ENCODE measurements around the gene ZNF827. TPM values are rescaled to one million over a fixed set of nuclear protein-coding genes. Genes with fewer than 3 reads are reported as not detected.

ZNF827 gene
- total RNA-seq, 1 donor from 2014 or later, result 19.0 TPM

DNA sequence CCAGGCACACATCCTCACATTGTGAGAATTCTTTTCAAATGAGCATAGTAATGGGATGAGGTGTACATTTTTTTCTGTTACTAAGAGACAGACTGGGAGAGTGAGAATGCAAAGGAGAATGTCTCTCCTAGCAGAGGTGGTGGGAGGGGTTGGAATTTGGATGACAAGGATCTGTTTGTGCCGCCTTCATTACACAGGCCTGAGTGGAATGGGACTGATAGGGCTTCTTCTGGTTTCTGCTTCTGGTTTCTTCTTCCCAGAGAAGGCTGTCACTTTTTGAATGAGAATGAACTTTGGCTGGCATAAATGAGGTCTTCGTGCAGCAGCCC is 203.3 kb downstream of the ZNF827 start:
- Histone ChIP-seq H3K36me3 (no peaks in the 10 kb centered on the region), H3K4me3 (no peak overlapping the region), H3K27me3 (ENCODE audit: low read depth) (no peaks in the 10 kb centered on the region), H3K27ac (replicated peaks) (peak overlapping the region; percentile 98), H3K4me1 (peaks cover 60% of the 10 kb centered on the region), H3K9me3 (replicated peaks) (no peaks in the 10 kb centered on the region)
- intact Hi-C loops (cut with micrococcal nuclease), result no loop called here
- TF ChIP-seq, protein P1, sequence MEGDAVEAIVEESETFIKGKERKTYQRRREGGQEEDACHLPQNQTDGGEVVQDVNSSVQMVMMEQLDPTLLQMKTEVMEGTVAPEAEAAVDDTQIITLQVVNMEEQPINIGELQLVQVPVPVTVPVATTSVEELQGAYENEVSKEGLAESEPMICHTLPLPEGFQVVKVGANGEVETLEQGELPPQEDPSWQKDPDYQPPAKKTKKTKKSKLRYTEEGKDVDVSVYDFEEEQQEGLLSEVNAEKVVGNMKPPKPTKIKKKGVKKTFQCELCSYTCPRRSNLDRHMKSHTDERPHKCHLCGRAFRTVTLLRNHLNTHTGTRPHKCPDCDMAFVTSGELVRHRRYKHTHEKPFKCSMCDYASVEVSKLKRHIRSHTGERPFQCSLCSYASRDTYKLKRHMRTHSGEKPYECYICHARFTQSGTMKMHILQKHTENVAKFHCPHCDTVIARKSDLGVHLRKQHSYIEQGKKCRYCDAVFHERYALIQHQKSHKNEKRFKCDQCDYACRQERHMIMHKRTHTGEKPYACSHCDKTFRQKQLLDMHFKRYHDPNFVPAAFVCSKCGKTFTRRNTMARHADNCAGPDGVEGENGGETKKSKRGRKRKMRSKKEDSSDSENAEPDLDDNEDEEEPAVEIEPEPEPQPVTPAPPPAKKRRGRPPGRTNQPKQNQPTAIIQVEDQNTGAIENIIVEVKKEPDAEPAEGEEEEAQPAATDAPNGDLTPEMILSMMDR (IDR thresholded peaks at IDR 0.05; ENCODE audit: borderline replicate concordance), result no peak
- DNase-seq, result no peak

DNA sequence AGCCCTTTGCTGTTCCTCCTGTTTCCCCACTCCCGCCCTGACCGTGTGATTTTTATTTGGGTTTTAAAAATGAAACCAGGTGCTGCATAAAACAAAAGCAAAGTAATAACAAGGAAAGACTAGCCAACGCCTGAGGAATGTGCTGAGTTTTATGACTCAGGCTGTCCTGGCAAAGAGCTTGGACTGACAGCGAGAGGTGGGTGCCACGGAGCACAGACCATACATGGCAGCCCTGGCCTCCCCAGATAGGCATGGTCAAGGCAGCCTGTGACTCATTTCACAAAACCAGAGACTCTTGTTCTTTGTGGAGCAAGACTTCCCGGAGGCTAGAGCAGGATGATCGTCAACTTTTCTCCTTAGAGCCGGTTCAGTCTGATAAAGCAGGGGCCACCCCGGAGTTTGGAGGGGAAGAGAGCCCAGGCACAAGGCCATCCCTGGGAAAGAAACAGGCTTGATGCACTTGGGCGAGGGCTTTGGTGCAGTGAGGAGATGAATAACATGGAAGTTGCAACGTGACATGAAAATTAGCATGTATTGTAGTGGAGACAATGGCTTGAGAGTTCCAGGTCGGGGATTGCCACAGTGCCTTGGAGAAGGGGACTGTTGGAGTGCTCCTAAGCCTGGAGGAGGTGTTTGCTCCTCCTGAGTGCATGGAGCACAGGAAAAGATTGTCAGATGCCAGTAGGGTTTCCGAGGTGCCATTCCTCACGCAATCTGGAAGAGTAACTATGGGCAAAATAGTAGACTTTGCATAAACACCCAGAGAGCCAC is 203.9 kb downstream of the ZNF827 start:
- intact Hi-C loops (cut with micrococcal nuclease), result no loop called here
- Histone ChIP-seq H3K36me3 (no peaks in the 10 kb centered on the region), H3K4me1 (peaks cover 60% of the 10 kb centered on the region), H3K27me3 (ENCODE audit: low read depth) (no peaks in the 10 kb centered on the region), H3K9me3 (replicated peaks) (no peaks in the 10 kb centered on the region), H3K27ac (replicated peaks) (peak overlapping the region; percentile 98), H3K4me3 (no peak overlapping the region)
- TF ChIP-seq, protein P1 (IDR thresholded peaks at IDR 0.05; ENCODE audit: borderline replicate concordance), result no peak
- no peak for DNase-seq

- Histone ChIP-seq H3K36me3 (no peaks in the 10 kb centered on the region), H3K27me3 (ENCODE audit: low read depth) (no peaks in the 10 kb centered on the region), H3K27ac (replicated peaks) (peak overlapping the region; percentile 98), H3K9me3 (replicated peaks) (no peaks in the 10 kb centered on the region), H3K4me1 (peaks cover 60% of the 10 kb centered on the region), H3K4me3 (peak overlapping the region; percentile 77)
- intact Hi-C loops (cut with micrococcal nuclease), result no loop called here
- TF ChIP-seq, protein P1 (IDR thresholded peaks at IDR 0.05; ENCODE audit: borderline replicate concordance), result no peak
- no peak for DNase-seq
These were observed 204.6 kb downstream of the ZNF827 start for GRCh38 chr4:145734031-145734430.

DNA sequence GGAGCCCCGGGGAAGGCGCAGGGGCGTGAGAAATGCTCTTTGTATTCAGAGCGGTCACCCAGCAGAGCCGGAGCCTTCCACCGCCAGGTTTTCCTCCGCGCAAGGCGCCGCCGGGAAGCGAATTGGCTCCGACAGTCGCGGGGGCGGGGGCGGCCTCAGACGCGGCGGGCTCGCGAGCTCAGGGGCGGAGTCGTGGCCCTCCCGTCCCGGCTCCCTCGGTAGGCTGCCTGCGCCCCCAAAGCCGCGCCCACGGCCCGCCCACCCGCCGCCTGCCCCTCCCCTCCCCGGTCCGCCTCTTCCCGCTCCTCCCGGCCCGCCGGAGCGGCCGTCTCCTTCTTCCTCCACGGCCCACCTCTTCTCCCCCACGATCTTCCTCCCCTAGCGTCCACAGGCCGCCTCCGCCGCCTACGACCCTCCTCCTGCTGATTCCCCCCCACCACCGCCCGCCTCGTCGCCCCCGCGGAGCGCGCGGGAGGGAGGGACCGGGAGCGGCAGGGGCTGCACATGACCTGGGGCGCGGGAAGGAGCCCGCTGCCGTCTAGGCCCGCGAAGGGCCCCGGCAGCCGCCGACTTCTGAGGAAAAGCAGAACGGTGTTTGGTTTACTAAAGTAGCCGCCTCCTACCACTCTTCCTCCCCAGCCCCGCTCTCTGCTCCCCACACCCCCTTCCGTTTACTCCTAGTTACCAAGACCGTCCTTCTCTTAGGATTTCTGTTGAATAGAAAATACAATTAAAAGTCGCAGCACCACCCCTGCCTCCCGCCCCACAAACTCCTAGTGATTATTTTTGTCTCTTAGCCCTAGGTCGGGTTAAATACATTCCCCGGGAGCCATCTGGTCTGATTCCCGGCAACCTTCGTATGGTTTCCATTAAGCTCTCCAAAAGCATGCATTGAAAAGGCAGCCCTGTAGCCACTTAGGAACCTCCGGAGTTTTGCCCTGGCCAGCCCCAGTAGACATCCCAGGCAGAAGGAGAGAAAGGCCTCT is 205.4 kb downstream of the ZNF827 start:
- peak; percentile 97 for DNase-seq
- intact Hi-C loops (cut with micrococcal nuclease), result no loop called here
- peak overlapping the region; percentile 77 for H3K4me3 ChIP-seq
- peaks cover 60% of the 10 kb centered on the region for H3K4me1 ChIP-seq
- TF ChIP-seq, protein P1 (IDR thresholded peaks at IDR 0.05; ENCODE audit: borderline replicate concordance), result peak; percentile 29
- peak overlapping the region; percentile 98 for H3K27ac ChIP-seq (replicated peaks)
- no peaks in the 10 kb centered on the region for H3K36me3 ChIP-seq
- no peaks in the 10 kb centered on the region for H3K27me3 ChIP-seq (ENCODE audit: low read depth)
- H3K9me3 ChIP-seq (replicated peaks), result no peaks in the 10 kb centered on the region

GRCh38 chr4:145732001-145732815 is 206.4 kb downstream of the ZNF827 start:
- peak overlapping the region; percentile 98 for H3K27ac ChIP-seq (replicated peaks)
- TF ChIP-seq, protein P1 (IDR thresholded peaks at IDR 0.05; ENCODE audit: borderline replicate concordance), result no peak
- H3K4me3 ChIP-seq, result peak overlapping the region; percentile 77
- DNase-seq, result no peak
- H3K27me3 ChIP-seq (ENCODE audit: low read depth), result no peaks in the 10 kb centered on the region
- no peaks in the 10 kb centered on the region for H3K36me3 ChIP-seq
- intact Hi-C loops (cut with micrococcal nuclease), result no loop called here
- H3K9me3 ChIP-seq (replicated peaks), result no peaks in the 10 kb centered on the region
- H3K4me1 ChIP-seq, result peaks cover 57% of the 10 kb centered on the region
